Right lobe of liver (tissue), 4 donors: Measurements from ENCODE around the gene NFASC.

Experiments
- CTCF ChIP-seq, 4 donors: fragments of 200-600 bp in 3 of 4; fragments of 450-650 bp in 1 of 4; IDR thresholded peaks; one replicate each; pipeline versions ENCODE4 v1.5.1 to v1.8.0; 2016 to 2022; ENCODE audit warnings: antibody characterized with exemption in 4 of 4, mild to moderate bottlenecking in 2 of 4
- POLR2A ChIP-seq: fragments of 450-650 bp; IDR thresholded peaks from one replicate; pipeline ENCODE4 v1.6.1; 2017; ENCODE audit warnings: antibody characterized with exemption, mild to moderate bottlenecking
- donor health status: DM: no; HTN: no; CAD: no.
- donor health status: DM: no; HTN: no; CAD: no.
- donor health status: DM: no; HTN: yes; CAD: no.

DNA sequence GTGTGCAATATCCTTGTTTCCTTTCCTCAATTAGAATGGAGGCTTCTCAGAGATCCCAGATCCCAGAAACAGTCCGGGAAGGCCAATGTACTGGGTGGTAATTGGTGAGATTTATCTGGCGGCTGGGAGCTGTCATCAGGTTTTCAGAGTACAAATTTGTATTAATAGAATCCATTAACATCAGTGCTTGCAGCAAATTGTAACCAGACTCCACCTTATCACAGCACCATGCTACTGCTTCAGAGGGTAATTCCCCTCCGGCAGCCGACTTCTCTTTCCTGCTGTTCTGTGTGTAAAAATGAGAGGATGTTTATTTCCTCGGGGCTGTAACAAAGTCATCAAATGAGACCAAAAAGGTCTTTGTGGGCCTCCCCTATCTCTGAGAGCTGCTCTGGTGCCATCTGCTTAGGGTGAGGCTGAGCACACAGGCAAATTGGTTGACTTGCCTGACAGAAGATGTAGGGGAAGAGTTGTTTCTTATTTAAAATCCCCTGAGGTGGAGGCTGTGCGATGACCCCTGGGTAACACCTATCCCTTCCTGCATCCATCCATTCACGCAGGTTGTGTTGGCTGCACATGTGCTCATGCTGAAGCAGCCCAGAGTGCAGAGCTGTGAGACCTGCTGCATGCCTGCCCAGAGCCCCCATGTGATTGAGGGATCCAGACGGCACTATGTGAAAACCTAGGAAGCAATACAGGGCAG, 19.2 kb downstream of the NFASC start:
- no peak for TF ChIP-seq CTCF (IDR thresholded peaks at IDR 0.05)
- no peak for TF ChIP-seq POLR2A
